RWPE2 (cell line): ENCODE results near the gene LRRC9.

Experiments used
- ATAC-seq: fragments of 200-7000 bp; cut with Tn5 transposase; 3 replicates; pipeline ENCODE4 v1.9.1; 2021; ENCODE audit warnings: low read depth
- DNase-seq: peaks from one replicate; pipeline ENCODE4 v3.0.0-alpha.2; 2020; ENCODE audit warnings: low spot score
- H3K27ac ChIP-seq: fragments of 450-650 bp; 2 replicates; pipeline ENCODE4 v1.5.1; 2017; ENCODE audit warnings: mild to moderate bottlenecking; ENCODE audit not compliant: poor library complexity, severe bottlenecking
- H3K27me3 ChIP-seq: fragments of 250-450 bp; sonication (Bioruptor Pico); 2 replicates; pipeline ENCODE4 v1.5.1; 2021; ENCODE audit warnings: mild to moderate bottlenecking, moderate library complexity; ENCODE audit not compliant: insufficient read depth, poor library complexity, severe bottlenecking
- H3K36me3 ChIP-seq: fragments of 250-450 bp; sonication (Bioruptor Pico); 2 replicates; pipeline ENCODE4 v1.5.1; 2020; ENCODE audit warnings: low read depth, mild to moderate bottlenecking, moderate library complexity
- H3K4me1 ChIP-seq: fragments of 250-450 bp; sonication (Bioruptor Pico); 2 replicates; pipeline ENCODE4 v1.5.1; 2021; ENCODE audit warnings: mild to moderate bottlenecking, moderate library complexity; ENCODE audit not compliant: insufficient read depth, poor library complexity, severe bottlenecking
- H3K4me3 ChIP-seq: fragments of 250-450 bp; sonication (Bioruptor Pico); 2 replicates; pipeline ENCODE4 v1.5.1; 2021; ENCODE audit warnings: mild to moderate bottlenecking, moderate library complexity; ENCODE audit not compliant: severe bottlenecking
- H3K9me3 ChIP-seq: fragments of 250-450 bp; sonication (Bioruptor Pico); 2 replicates; pipeline ENCODE4 v1.5.1; 2021; ENCODE audit warnings: mild to moderate bottlenecking, moderate library complexity; ENCODE audit not compliant: severe bottlenecking
- TF ChIP-seq, protein P1 (sequence below): fragments of 450-650 bp; IDR thresholded peaks from one replicate; pipeline ENCODE4 v1.5.1; 2017; ENCODE audit warnings: mild to moderate bottlenecking, moderate library complexity; ENCODE audit not compliant: poor library complexity, severe bottlenecking

The LRRC9 gene

DNA sequence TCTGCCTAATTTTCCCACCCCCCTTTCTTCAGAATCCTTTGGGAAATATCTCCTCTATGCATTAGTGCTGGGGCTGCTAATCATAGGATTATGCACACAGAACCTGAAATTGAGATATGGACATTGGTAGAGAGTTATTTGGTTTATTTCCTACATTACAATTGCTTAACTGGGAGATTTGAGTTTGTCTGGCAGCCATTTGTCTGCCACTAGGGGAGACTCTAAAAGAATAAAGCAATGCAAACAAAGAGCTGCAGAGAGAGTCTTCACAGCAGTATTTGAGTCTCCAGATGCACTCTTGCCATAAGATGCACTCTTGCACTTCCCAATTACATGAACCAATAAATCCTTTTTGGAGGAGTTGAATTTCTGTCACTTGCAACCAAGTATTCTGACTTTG, 159.8 kb downstream of the LRRC9 start:
- DNase-seq (no peak), ATAC-seq (no peak)
- no peaks in the 10 kb centered on the region for H3K4me1 ChIP-seq
- H3K4me3 ChIP-seq, result no peak overlapping the region
- H3K36me3 ChIP-seq, result no peaks in the 10 kb centered on the region
- H3K27me3 ChIP-seq, result no peaks in the 10 kb centered on the region
- H3K9me3 ChIP-seq, result no peaks in the 10 kb centered on the region
- H3K27ac ChIP-seq, result no peak overlapping the region
- TF ChIP-seq, protein P1, sequence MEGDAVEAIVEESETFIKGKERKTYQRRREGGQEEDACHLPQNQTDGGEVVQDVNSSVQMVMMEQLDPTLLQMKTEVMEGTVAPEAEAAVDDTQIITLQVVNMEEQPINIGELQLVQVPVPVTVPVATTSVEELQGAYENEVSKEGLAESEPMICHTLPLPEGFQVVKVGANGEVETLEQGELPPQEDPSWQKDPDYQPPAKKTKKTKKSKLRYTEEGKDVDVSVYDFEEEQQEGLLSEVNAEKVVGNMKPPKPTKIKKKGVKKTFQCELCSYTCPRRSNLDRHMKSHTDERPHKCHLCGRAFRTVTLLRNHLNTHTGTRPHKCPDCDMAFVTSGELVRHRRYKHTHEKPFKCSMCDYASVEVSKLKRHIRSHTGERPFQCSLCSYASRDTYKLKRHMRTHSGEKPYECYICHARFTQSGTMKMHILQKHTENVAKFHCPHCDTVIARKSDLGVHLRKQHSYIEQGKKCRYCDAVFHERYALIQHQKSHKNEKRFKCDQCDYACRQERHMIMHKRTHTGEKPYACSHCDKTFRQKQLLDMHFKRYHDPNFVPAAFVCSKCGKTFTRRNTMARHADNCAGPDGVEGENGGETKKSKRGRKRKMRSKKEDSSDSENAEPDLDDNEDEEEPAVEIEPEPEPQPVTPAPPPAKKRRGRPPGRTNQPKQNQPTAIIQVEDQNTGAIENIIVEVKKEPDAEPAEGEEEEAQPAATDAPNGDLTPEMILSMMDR, result peak; percentile 15

- TF ChIP-seq, protein P1, result no peak
- ATAC-seq (peak; percentile 54), DNase-seq (no peak)
- Histone ChIP-seq H3K9me3 (no peaks in the 10 kb centered on the region), H3K27me3 (no peaks in the 10 kb centered on the region), H3K36me3 (no peaks in the 10 kb centered on the region), H3K4me3 (no peak overlapping the region), H3K27ac (no peak overlapping the region), H3K4me1 (peaks cover 7% of the 10 kb centered on the region)
Observed at GRCh38 chr14:60085085-60085484, 165.1 kb downstream of the LRRC9 start.

DNA sequence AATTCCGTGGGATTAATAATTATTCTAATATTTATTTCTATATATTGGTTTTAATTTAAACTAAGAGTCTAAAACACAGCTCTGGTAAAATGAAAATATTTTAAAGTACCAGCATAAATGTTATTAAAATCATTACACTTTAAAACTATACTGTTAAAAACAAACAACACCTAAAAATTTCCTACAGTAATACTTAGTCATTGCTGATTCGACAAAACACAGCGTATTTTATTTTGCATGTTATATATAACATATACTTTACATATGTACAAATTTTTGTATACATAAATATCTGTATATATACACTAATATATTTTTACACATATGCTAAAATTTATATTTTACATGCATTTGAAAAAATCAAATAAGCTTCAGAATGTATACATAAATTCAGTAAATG, 165.7 kb downstream of the LRRC9 start:
- H3K4me3 ChIP-seq, result no peak overlapping the region
- H3K27ac ChIP-seq, result no peak overlapping the region
- no peaks in the 10 kb centered on the region for H3K9me3 ChIP-seq
- TF ChIP-seq, protein P1, result no peak
- ATAC-seq, result no peak
- H3K4me1 ChIP-seq, result peaks cover 7% of the 10 kb centered on the region
- no peaks in the 10 kb centered on the region for H3K36me3 ChIP-seq
- H3K27me3 ChIP-seq, result no peaks in the 10 kb centered on the region
- DNase-seq, result no peak

DNA sequence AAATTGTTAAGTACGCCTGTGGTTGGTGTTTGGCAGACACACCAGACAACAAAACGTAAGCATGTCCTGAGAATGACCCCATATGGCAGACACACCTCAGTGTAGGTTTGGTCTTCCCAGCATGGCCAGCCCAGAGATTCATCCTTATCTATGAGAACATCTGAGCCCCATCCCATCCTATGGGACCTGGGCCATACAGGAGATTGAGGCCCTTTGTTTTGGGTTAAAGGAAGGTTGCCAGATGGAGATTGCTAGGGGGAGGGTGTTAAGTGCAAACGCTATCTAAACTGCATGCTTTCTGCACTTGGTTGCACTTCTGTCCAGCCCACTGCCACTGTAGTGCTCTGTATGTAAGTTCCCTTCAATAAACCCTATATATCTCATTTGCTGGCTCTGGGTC, 167.7 kb downstream of the LRRC9 start:
- DNase-seq (no peak), ATAC-seq (no peak)
- Histone ChIP-seq H3K36me3 (no peaks in the 10 kb centered on the region), H3K4me1 (peaks cover 7% of the 10 kb centered on the region), H3K9me3 (no peaks in the 10 kb centered on the region), H3K27ac (no peak overlapping the region), H3K27me3 (no peaks in the 10 kb centered on the region), H3K4me3 (no peak overlapping the region)
- TF ChIP-seq, protein P1, result no peak

GRCh38 chr14:60089221-60089620, 169.3 kb downstream of the LRRC9 start:
- Histone ChIP-seq H3K9me3 (no peaks in the 10 kb centered on the region), H3K36me3 (no peaks in the 10 kb centered on the region), H3K4me3 (no peak overlapping the region), H3K27me3 (no peaks in the 10 kb centered on the region), H3K27ac (no peak overlapping the region), H3K4me1 (peaks cover 15% of the 10 kb centered on the region)
- DNase-seq (no peak), ATAC-seq (no peak)
- TF ChIP-seq, protein P1, result no peak
